Measurements from ENCODE around the gene NDUFS6. TPM values are rescaled to one million over a fixed set of nuclear protein-coding genes. Genes with fewer than 3 reads are reported as not detected.

The NDUFS6 gene
- total RNA-seq, 4 donors from 2014 or later, result 38.9 to 64.5 (median 51.2) TPM

- WGBS, result 50% methylated on average over 6 of the region's 6 CpGs
- Histone ChIP-seq H3K27me3 (no peaks in the 10 kb centered on the region), H3K9me3 (no peaks in the 10 kb centered on the region), H3K36me3 (no peaks in the 10 kb centered on the region), H3K4me3 (no peak overlapping the region), H3K4me1 (no peaks in the 10 kb centered on the region), H3K27ac (no peak overlapping the region)
- no peak for DNase-seq (ENCODE audit: low spot score in 2 of 2)
- TF ChIP-seq EP300 (IDR thresholded peaks at IDR 0.05) (no peak), POLR2AphosphoS5 (IDR thresholded peaks at IDR 0.05) (no peak), POLR2A (IDR thresholded peaks at IDR 0.05) (no peak), CTCF (IDR thresholded peaks at IDR 0.05) (no peak)
These were observed 20.6 kb upstream of the NDUFS6 start for GRCh38 chr5:1780614-1780930.

GRCh38 chr5:1781107-1781506 lies 20.1 kb upstream of the NDUFS6 start:
- Histone ChIP-seq H3K4me1 (no peaks in the 10 kb centered on the region), H3K27ac (no peak overlapping the region), H3K36me3 (no peaks in the 10 kb centered on the region), H3K9me3 (no peaks in the 10 kb centered on the region), H3K4me3 (no peak overlapping the region), H3K27me3 (no peaks in the 10 kb centered on the region)
- 82% methylated on average over 6 of the region's 6 CpGs for WGBS
- TF ChIP-seq POLR2A (IDR thresholded peaks at IDR 0.05) (no peak), POLR2AphosphoS5 (IDR thresholded peaks at IDR 0.05) (no peak), EP300 (IDR thresholded peaks at IDR 0.05) (no peak), CTCF (IDR thresholded peaks at IDR 0.05) (no peak)
- DNase-seq (ENCODE audit: low spot score in 2 of 2), result peak; percentile 8 to 43

DNA sequence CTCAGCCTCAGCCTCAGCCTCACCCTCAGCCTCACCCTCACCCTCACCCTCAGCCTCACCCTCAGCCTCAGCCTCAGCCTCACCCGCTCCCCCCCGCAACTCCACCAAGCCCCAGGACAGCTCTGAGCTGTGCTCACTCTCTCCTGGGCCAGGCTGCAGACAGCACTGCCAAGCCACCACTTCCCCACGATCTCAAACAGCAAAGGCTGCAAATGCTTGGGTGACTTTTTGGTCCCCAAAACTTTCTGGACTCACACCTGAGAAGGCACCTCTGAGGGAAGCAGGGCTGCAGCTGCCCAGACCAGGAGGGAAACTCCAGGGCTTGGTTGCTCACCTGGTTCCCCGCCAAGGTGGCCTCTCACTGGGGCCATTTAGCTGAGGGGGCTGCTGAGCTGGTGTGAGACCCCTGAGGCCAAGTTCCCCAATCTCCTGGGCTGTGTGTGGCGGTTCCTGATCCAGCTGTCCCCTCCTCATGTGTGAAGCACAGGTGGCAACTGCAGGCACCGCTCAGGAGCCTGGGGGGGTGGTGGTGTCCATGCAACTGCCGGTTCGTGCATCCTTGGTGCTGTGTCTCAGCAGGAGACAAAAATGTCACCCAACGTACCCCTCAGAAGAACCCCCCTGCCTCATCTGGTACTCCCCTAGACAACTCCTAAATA lies 19.4 kb upstream of the NDUFS6 start:
- DNase-seq (ENCODE audit: low spot score in 2 of 2), result peak; percentile 44 to 61
- Histone ChIP-seq H3K27ac (no peak overlapping the region), H3K9me3 (no peaks in the 10 kb centered on the region), H3K4me3 (no peak overlapping the region), H3K36me3 (no peaks in the 10 kb centered on the region), H3K4me1 (no peaks in the 10 kb centered on the region), H3K27me3 (peaks cover 2% of the 10 kb centered on the region)
- TF ChIP-seq POLR2AphosphoS5 (IDR thresholded peaks at IDR 0.05) (no peak), POLR2A (IDR thresholded peaks at IDR 0.05) (no peak), CTCF (IDR thresholded peaks at IDR 0.05) (no peak), EP300 (IDR thresholded peaks at IDR 0.05) (no peak)
- 83% methylated on average over 9 of the region's 9 CpGs for WGBS

GRCh38 chr5:1782385-1783215 lies 18.6 kb upstream of the NDUFS6 start:
- peak; percentile 27 to 38 for DNase-seq (ENCODE audit: low spot score in 2 of 2)
- Histone ChIP-seq H3K27ac (no peak overlapping the region), H3K36me3 (no peaks in the 10 kb centered on the region), H3K9me3 (no peaks in the 10 kb centered on the region), H3K4me3 (no peak overlapping the region), H3K4me1 (no peaks in the 10 kb centered on the region), H3K27me3 (peaks cover 2% of the 10 kb centered on the region)
- no peak for TF ChIP-seq EP300 (IDR thresholded peaks at IDR 0.05)
- 80% methylated on average over 14 of the region's 14 CpGs for WGBS

DNA sequence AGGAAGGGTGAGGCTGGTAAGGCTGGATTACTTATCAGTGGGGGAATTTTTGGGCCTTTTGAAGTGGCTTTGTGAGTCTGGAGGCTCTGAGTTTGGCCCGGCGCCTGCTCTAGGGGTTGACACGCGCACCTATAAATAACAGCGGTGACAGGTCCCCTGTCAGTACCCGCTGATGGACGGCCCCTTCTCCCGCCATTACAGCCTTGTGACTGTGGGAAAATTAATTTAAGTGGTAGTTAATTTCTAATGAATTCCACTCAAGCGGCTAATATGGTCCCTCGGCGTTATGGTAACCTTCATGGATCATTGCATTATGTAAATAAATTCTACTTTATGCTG lies 18.0 kb upstream of the NDUFS6 start:
- H3K9me3 ChIP-seq, result no peaks in the 10 kb centered on the region
- H3K27me3 ChIP-seq, result peaks cover 2% of the 10 kb centered on the region
- H3K36me3 ChIP-seq, result no peaks in the 10 kb centered on the region

More for the DNA sequence above, 18.0 kb upstream of the NDUFS6 start:
- Histone ChIP-seq H3K4me3 (no peak overlapping the region), H3K27ac (no peak overlapping the region), H3K4me1 (no peaks in the 10 kb centered on the region)
- no peak for TF ChIP-seq CTCF (IDR thresholded peaks at IDR 0.05)
- WGBS, result 57% methylated on average over 11 of the region's 11 CpGs
- DNase-seq (ENCODE audit: low spot score in 2 of 2), result peak; percentile 29 to 33
